HCT116 (cell line): ENCODE data around the gene COX18. TPM values are rescaled to one million over a fixed set of nuclear protein-coding genes. Genes with fewer than 3 reads are reported as not detected.

Source experiments
- ATAC-seq: fragments of 200-7000 bp; cut with Tn5 transposase; 2 replicates; pipeline ENCODE4 v1.9.1; 2020; ENCODE audit warnings: mild to moderate bottlenecking, moderate library complexity
- BruUV-seq: library from RNA; stranded (reverse); fragments of 400-500 nt; replicated peaks from 2 replicates; lab custom pipeline; 2021; lab: Mats Ljungman, UMichigan
- CTCF ChIA-PET: fragments of 300-600 bp; sonication (Branson Sonifier 250); formaldehyde crosslinking; loops from one replicate; lab custom pipeline; 2021; ENCODE audit warnings: antibody characterized with exemption; lab: Charles Lee
- POLR2A ChIA-PET: fragments of 300-600, 350-600 bp; sonication (Branson Sonifier 250); formaldehyde crosslinking; loops from one replicate; lab custom pipeline; 2021; ENCODE audit warnings: antibody characterized with exemption; lab: Charles Lee
- RAD21 ChIA-PET, 2 experiments: fragments of 300-600 bp; sonication (Branson Sonifier 250); formaldehyde crosslinking; loops; one replicate each; lab custom pipeline; 2023; ENCODE audit warnings: low total read pairs in 2 of 2; ENCODE audit not compliant: uncharacterized antibody in 2 of 2, unreplicated experiment in 2 of 2, low non-redundant PET in 1 of 2; lab: Charles Lee
- DNase-seq: peaks from one replicate; pipeline ENCODE4 v3.0.0-alpha.2; 2010; ENCODE audit warnings: low read depth, low spot score
- H2AFZ ChIP-seq: fragments of 200-600 bp; shearing (Covaris generic), sonication (generic); 2 replicates; pipeline ENCODE4 v1.6.1; 2017; ENCODE audit warnings: low read depth, mixed run types, mixed read lengths, antibody characterized with exemption, low read length; ENCODE audit not compliant: poor library complexity, severe bottlenecking
- H3K27ac ChIP-seq: 2 replicates; pipeline ENCODE4 v1.5.1; 2012; ENCODE audit warnings: low read depth, low read length
- H3K27me3 ChIP-seq: fragments of 200-600 bp; sonication (generic); 2 replicates; pipeline ENCODE4 v1.6.1; 2016; ENCODE audit warnings: mixed run types, low read length, mixed read lengths; ENCODE audit not compliant: insufficient read depth
- H3K36me3 ChIP-seq, 2 experiments: fragments of 200-500 bp in 1 of 2; fragments of 200-600 bp in 1 of 2; sonication (Bioruptor generic) in 1 of 2; sonication (generic) in 1 of 2; 2 replicates each; pipeline versions ENCODE4 v1.5.1 to v1.6.1; 2014 to 2016; ENCODE audit warnings: low read length in 2 of 2, inconsistent platforms in 1 of 2, mixed read lengths in 1 of 2, mixed run types in 1 of 2; ENCODE audit not compliant: insufficient read depth in 2 of 2, control insufficient read depth in 1 of 2
- H3K4me1 ChIP-seq, 2 experiments: fragments of 200-600 bp in 1 of 2; sonication (generic) in 1 of 2; 2 replicates each; pipeline versions ENCODE4 v1.5.1 to v1.6.1; 2012 to 2017; ENCODE audit warnings: low read length in 2 of 2, inconsistent platforms in 1 of 2, mild to moderate bottlenecking in 1 of 2, mixed read lengths in 1 of 2, mixed run types in 1 of 2, moderate library complexity in 1 of 2; ENCODE audit not compliant: insufficient read depth in 2 of 2, control insufficient read depth in 1 of 2
- H3K4me2 ChIP-seq: fragments of 200-600 bp; sonication (generic); 2 replicates; pipeline ENCODE4 v1.6.1; 2017; ENCODE audit warnings: mixed run types, low read length, mixed read lengths
- H3K4me3 ChIP-seq, 2 experiments: fragments of 200-600 bp in 1 of 2; sonication (generic) in 1 of 2; replicated peaks in 1 of 2; 2 replicates each; pipeline ENCODE4 v1.5.1; 2011 to 2016; ENCODE audit warnings: low read length in 2 of 2, control low read depth in 1 of 2, low read depth in 1 of 2, mild to moderate bottlenecking in 1 of 2, mixed read lengths in 1 of 2, mixed run types in 1 of 2
- H3K79me2 ChIP-seq: fragments of 200-600 bp; sonication (generic); 2 replicates; pipeline ENCODE4 v1.6.1; 2017; ENCODE audit warnings: mild to moderate bottlenecking, mixed run types, low read length, moderate library complexity, mixed read lengths; ENCODE audit not compliant: insufficient read depth
- H3K9ac ChIP-seq: fragments of 200-600 bp; sonication (generic); 2 replicates; pipeline ENCODE4 v1.6.1; 2016; ENCODE audit warnings: low read length, mixed read lengths
- H3K9me2 ChIP-seq: fragments of 200-600 bp; sonication (generic), shearing (Covaris generic); 2 replicates; pipeline ENCODE4 v1.6.1; 2017; ENCODE audit warnings: mixed run types, mild to moderate bottlenecking, moderate library complexity; ENCODE audit not compliant: insufficient read depth
- H3K9me3 ChIP-seq, 2 experiments: fragments of 200-500 bp in 1 of 2; fragments of 200-600 bp in 1 of 2; sonication (Bioruptor generic) in 1 of 2; sonication (generic) in 1 of 2; 2 replicates each; pipeline ENCODE4 v1.6.1; 2014 to 2017; ENCODE audit warnings: low read length in 2 of 2, mixed read lengths in 2 of 2, inconsistent platforms in 1 of 2, low read depth in 1 of 2, mild to moderate bottlenecking in 1 of 2, mixed run types in 1 of 2, moderate library complexity in 1 of 2; ENCODE audit not compliant: control insufficient read depth in 1 of 2, insufficient read depth in 1 of 2
- H4K20me1 ChIP-seq: fragments of 200-600 bp; sonication (generic), shearing (Covaris generic); 2 replicates; pipeline ENCODE4 v1.6.1; 2017; ENCODE audit warnings: mixed run types, mild to moderate bottlenecking, moderate library complexity; ENCODE audit not compliant: insufficient read depth
- ATF3 ChIP-seq: IDR thresholded peaks from 2 replicates; pipeline ENCODE4 v1.6.1; 2012
- CBX3 ChIP-seq: IDR thresholded peaks from 2 replicates; pipeline ENCODE4 v1.6.1; 2012; ENCODE audit warnings: low read depth
- CEBPB ChIP-seq: IDR thresholded peaks from 2 replicates; pipeline ENCODE4 v1.6.1; 2012; ENCODE audit warnings: low read depth
- CTCF ChIP-seq, 3 experiments: fragments of 200-600 bp in 1 of 3; sonication (generic) in 1 of 3; IDR thresholded peaks in 2 of 3; conservative IDR thresholded peaks in 1 of 3; 2 replicates each; pipeline ENCODE4 v1.5.1; 2012 to 2017; ENCODE audit warnings: low read depth in 2 of 3, low read length in 2 of 3, antibody characterized with exemption in 1 of 3, borderline replicate concordance in 1 of 3, control low read depth in 1 of 3, mild to moderate bottlenecking in 1 of 3, mixed read lengths in 1 of 3, mixed run types in 1 of 3, moderate library complexity in 1 of 3; ENCODE audit not compliant: insufficient read depth in 1 of 3
- ELF1 ChIP-seq: IDR thresholded peaks from 2 replicates; pipeline ENCODE4 v1.6.1; 2012; ENCODE audit warnings: low read depth, borderline replicate concordance
- EZH2 ChIP-seq: fragments of 200-600 bp; sonication (generic); IDR thresholded peaks from 2 replicates; pipeline ENCODE4 v1.6.1; 2017; ENCODE audit warnings: antibody characterized with exemption, mixed run types
- EZH2phosphoT487 ChIP-seq: fragments of 200-600 bp; IDR thresholded peaks from 2 replicates; pipeline ENCODE4 v1.6.1; 2018; ENCODE audit warnings: antibody characterized with exemption, borderline replicate concordance
- FOSL1 ChIP-seq: IDR thresholded peaks from 2 replicates; pipeline ENCODE4 v1.6.1; 2012; ENCODE audit warnings: low read depth
- JUND ChIP-seq: IDR thresholded peaks from 2 replicates; pipeline ENCODE4 v1.6.1; 2012
- REST ChIP-seq: IDR thresholded peaks from 2 replicates; pipeline ENCODE4 v1.6.1; 2012; ENCODE audit warnings: low read depth
- SP1 ChIP-seq: IDR thresholded peaks from 2 replicates; pipeline ENCODE4 v1.6.1; 2012; ENCODE audit warnings: low read depth
- TCF7L2 ChIP-seq: IDR thresholded peaks from 2 replicates; pipeline ENCODE4 v1.7.0; 2011; ENCODE audit warnings: borderline replicate concordance, inconsistent platforms; ENCODE audit not compliant: insufficient read depth, insufficient read length; ENCODE audit errors: extremely low read depth
- ZBTB33 ChIP-seq: IDR thresholded peaks from 2 replicates; pipeline ENCODE4 v1.6.1; 2011; ENCODE audit warnings: mild to moderate bottlenecking, low read length, moderate library complexity; ENCODE audit not compliant: insufficient replicate concordance; ENCODE audit errors: extremely low read depth
- ZFX ChIP-seq: fragments of 450-650 bp; IDR thresholded peaks from 2 replicates; pipeline ENCODE4 v1.6.1; 2017
- intact Hi-C: fragments of 100-400 bp; cut with micrococcal nuclease; formaldehyde crosslinking; loops from 2 replicates; pipeline ENCODE4 v1.10.0; 2022
- total RNA-seq: library from RNA; stranded (reverse); gene quantifications from one replicate; pipeline ENCODE4 v1.2.1, GENCODE V29; 2021; ENCODE audit not compliant: unreplicated experiment

Gene COX18
- total RNA-seq, 1 experiment from 2014 or later: 12.5 TPM

GRCh38 chr4:73007526-73008100 is 61.9 kb downstream of the COX18 start:
- H3K4me1 ChIP-seq: no peaks in the 10 kb centered on the region
- CTCF ChIA-PET: no interaction called here
- H3K4me3 ChIP-seq: no peak overlapping the region
- RAD21 ChIA-PET: no interaction called here
- TF ChIP-seq ATF3 (no peak), ELF1 (no peak), JUND (no peak), CTCF (IDR thresholded peaks at IDR 0.05 in 2 of 3, conservative IDR thresholded peaks at IDR 0.05 in 1 of 3; ENCODE audit: borderline replicate concordance in 1 of 3, insufficient read depth in 1 of 3, low read depth in 2 of 3, low read length in 2 of 3) (no peak), CEBPB (no peak), TCF7L2 (no peak), ZBTB33 (no peak), SP1 (no peak), CBX3 (no peak), FOSL1 (no peak), EZH2phosphoT487 (no peak), ZFX (no peak), EZH2 (no peak), REST (no peak)
- H3K4me2 ChIP-seq: no peak overlapping the region
- intact Hi-C loops: no loop called here
- no peak overlapping the region for H2AFZ ChIP-seq
- H3K27ac ChIP-seq: no peak overlapping the region
- no peaks in the 10 kb centered on the region for H3K9me3 ChIP-seq
- H3K9me2 ChIP-seq: no peaks in the 10 kb centered on the region
- no peaks in the 10 kb centered on the region for H3K36me3 ChIP-seq
- no TSS peak for BruUV-seq
- H4K20me1 ChIP-seq: no peaks in the 10 kb centered on the region
- no peak overlapping the region for H3K9ac ChIP-seq
- POLR2A ChIA-PET: no interaction called here
- H3K79me2 ChIP-seq: no peaks in the 10 kb centered on the region
- H3K27me3 ChIP-seq: peaks cover 25% of the 10 kb centered on the region
- no peak for DNase-seq
- no peak for ATAC-seq
